Suppressor macrophage treated with lipopolysaccharide for 1 hour (primary cell): ENCODE results near the gene ENPP7.

ENCODE experiments used
- DNase-seq, 3 donors: peaks; one replicate each; pipeline ENCODE4 v3.0.0-alpha.2; 2020 to 2022

Gene ENPP7, protein sequence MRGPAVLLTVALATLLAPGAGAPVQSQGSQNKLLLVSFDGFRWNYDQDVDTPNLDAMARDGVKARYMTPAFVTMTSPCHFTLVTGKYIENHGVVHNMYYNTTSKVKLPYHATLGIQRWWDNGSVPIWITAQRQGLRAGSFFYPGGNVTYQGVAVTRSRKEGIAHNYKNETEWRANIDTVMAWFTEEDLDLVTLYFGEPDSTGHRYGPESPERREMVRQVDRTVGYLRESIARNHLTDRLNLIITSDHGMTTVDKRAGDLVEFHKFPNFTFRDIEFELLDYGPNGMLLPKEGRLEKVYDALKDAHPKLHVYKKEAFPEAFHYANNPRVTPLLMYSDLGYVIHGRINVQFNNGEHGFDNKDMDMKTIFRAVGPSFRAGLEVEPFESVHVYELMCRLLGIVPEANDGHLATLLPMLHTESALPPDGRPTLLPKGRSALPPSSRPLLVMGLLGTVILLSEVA

DNA sequence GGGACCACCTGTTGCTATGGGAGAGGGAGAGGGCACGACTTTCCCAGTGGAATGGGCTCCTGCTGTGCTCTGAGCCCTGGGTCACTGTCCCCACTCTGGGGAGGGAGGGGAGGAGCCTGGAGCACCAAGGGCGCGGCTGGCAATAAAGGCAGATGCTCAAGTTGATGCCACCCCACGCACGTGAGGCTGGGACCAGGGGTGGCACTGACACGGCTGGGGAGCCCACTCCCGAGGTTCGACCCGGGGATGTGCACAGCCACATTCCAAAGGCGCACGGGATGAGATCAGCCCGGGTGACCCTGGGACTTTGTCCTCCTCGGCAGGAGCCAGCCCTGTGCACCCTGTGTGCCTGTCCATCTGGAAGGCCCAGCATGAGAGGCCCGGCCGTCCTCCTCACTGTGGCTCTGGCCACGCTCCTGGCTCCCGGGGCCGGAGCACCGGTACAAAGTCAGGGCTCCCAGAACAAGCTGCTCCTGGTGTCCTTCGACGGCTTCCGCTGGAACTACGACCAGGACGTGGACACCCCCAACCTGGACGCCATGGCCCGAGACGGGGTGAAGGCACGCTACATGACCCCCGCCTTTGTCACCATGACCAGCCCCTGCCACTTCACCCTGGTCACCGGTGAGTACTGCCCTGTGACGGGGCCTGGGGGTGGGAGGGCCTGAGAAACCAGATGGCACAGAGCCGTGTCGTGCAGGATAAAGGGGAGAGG is at the start of gene ENPP7:
TSS of gene ENPP7 (plus strand) at position 175 of the 715 bp plus-strand sequence. CDS start at position 372, 197 bp downstream.
- DNase-seq: no peak

DNA sequence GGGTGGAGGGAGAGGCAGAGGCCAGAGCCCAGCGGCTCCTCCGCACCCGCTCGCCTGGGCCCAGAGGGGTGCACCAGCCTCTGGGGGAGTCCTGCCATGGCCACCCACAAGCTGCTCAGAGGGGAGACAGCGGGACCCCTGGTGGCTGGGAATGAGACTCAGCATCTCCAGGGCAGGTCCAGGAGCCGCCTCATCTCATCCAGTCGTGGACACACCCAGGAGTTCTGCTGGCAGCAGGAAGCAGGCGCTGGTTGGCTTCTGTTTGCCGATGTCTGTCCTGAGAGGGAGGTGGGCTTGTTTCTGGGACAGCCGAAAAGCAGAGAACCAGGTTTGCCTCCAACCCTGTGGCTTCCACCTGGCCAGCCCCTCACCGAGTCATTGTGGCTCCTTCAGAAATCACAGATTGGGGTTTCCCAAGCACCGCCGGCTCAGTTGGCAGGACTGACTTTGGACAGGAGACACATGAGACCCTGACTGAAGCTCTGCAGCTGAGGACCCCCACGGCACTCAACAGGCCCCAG is 49.6 kb upstream of the ENPP7 start:
- no peak for DNase-seq

DNA sequence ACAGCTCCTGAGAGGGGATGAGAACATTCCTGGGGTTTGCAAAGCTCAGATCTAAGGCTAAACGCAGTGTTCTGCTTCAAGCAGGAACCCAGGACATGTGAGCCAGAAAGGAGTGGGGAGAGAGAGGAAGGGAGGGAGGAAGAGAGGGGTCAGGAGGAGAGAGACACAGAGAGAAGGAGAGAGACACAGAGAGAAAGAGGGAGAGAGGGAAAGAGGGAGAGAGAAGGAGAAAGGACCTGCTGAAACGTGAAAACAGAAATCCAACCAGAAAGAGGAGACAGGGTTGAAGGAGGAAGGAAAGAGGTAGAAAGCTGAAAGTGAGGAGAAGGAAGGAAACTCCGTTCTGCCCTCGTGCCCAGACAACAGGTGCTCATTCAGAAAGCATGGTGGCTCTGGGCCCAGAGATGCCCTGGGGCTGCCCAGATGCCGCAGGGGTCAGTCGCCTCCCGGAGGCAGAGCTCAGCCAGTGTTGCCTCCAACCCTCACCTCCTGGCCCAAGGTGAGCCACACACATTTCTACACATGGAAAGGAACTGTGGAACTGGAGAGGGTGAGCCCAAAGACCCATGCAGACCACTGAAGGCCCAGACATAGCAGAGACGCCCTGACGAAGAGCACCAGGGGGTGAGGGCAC is 49.0 kb upstream of the ENPP7 start:
- DNase-seq: no peak

DNA sequence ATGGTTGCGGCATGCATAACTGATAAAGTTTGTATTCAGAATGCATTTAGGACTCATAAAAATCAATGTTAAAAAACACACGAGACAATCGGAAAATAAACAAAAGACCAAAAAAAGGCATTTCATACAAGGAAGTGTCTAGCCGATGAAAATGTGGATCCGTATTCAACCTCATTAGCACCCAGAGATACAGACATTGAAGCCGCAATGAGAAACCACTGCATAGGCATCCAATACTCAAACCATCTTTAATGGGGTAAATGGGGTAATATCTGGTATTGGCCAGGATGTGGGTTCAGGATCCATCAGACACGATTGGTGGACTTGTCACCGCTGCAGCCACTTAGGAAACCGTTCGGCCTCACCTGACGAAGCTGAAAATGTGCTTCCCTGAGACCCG is 47.4 kb upstream of the ENPP7 start:
- no peak for DNase-seq

DNA sequence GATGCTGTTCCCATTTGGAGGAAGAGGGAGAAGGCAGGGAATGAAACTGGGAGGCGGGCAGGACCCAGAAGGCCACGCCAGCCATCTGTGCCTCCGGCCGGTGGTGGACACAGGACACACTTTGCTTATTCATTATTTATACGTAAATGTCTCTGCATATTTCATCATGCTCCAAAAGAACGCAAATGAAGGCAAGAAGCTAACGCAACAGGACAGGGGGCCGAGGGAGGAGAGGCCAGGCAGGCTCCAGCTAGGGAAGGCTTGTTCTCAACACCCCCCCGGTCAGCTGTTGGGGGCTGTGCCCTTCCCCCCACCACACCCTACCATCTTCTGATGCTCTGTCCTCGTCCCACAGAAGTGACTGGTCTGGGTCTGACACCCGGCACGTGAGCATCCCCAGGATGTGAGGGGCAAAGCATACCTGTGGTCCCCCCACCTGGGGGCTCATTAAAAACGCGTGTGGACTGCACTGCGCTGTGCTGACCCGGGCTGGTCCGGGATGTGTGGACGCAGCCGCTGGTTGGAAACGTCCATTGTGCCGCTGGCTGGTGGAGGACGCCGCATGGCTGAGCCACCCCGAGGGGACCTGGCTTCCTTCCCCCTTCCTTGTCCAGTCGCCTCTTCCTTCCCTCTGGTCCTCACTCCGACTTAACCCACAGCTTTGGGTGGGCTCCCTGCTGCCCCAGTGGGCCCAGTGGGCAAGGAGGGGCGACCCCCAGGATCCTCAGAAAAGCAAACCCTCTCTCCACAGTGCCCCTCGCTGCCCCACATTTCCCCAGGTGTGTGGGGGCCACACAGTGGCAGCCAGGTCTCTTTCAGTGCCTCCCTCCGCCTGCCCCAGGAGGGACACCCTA is 46.4 kb upstream of the ENPP7 start:
- no peak for DNase-seq

DNA sequence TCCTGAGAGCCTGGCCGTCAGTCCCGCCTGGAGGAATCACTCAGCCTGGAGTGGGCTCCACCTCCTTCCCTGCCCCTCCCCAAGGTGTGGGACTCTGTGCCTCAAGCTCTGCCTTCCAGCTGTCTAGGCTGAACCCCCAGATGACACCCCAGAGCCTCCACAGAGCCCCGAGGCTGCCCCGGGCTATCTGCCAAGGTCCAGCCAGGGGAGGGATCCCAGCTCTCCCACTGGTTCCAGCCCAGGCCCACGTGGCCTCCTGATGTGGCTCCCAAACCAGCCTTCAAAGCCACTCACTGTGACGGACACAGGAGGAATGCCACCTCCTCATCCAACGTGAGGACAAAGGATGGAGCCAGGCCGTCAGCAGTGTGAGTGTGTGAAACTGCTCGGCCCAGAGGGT is 45.6 kb upstream of the ENPP7 start:
- DNase-seq: no peak

DNA sequence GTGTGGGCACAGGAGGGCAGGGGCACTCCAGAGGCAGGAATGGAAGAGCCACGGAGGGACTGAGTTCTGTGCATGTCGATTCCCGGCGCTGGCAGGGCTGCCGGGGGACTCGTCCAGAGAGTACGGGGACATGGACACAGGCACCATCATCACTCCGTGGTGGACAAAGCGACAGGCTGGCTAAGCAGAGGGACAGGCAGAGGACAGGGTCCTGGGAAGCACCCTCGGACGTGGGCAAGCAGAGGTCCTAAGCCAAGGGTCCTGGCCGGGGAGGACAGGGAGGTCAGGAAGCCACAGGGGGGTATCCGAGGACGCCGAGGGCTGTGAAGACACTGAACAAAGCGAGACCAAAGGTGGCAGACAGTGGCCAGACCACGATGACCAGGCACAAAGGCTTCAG is 44.3 kb upstream of the ENPP7 start:
- DNase-seq: no peak

DNA sequence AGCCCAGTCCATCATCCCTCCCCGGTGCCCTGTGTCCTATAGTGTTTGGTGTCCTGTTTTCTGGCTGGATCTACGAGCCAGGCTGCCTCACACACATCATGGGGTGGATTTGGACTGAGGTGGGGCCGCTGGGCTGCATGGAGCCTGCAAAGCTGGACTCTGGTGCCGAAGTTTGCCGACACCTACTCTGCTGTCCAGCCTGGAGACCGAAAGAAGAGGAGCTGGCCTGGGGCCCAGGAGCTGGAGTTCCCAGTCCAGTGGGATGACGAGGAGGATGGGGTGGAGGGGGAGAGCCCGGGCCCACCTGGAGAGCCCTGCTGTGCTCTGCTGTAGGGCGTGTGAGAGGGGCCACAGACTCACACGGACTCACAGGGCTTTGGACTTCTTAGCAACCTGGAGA is 40.3 kb upstream of the ENPP7 start:
- no peak for DNase-seq

DNA sequence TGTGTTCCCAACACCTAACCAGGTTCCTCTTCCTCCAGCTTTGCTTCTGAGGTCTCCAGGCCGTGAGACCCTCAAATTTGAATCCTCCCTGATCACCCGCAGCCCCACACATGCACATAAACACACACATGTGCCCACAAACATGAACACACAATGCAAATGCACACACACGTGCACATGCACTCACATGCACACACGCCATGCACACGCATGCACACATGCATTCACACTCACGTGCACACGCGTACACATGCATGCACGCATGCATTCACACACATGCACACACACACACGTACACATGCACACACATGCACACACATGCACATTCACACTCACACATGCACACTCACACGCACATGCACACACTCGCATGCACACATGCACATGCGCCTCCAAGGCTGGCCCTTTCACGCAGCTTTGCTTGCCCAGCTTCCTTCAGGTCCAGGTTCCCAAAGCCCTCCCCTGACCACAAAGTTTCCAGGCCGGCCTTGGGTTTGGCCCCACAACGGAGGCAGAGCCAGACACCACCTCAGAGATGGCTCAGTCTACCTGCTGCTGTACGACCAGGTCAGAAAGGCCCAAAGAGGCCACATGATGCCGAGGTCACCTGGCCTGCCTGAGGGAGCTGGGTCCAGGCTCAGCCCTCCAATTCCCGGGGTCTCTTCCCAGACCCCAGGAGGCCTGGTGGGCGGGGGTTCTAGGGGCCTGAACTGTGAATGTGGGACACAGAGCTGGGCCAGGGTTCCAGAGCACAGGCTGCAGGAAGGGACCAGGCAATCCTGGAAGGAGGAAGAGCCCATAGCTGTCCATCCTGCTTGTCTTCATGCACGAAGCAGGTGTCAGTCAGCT is 39.5 kb upstream of the ENPP7 start:
- DNase-seq: no peak

DNA sequence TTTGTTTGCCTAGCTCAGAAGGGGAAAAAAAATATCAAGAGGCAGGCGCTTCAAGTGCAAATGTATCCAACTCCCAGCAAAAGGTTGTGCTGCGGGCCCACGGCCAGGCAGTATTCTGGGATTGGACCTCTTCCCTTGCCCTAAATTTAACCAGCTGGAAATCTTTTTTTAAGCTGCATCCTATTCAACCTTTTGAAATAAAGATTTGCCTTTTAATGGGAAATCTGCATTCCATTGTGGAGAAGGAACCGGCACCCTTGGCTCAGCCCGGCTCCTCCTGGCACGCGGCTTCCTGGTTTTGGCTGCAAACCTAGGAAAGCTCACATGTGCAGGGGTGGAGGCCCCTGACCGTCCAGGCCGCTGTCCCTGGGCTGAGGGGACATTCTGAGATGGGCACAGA is 38.8 kb upstream of the ENPP7 start:
- no peak for DNase-seq

DNA sequence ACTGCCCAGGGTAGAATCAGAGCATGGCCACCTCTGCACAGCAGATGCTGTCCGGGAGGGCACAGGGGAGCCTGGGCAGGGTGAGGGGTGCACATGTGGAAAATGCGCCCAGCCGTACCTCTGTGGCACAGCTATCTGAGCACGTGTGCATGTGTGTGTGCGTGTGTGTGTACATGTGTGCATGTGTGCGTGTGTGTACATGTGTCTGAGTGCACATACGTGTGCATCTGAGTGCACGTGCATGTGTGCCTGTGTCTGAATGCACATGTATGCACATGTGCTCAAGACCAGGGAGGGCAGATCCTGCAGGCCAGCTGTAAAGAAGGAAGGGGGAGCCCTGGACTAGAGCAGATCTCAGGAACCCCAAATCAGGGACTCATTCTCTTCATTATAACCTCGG is 37.3 kb upstream of the ENPP7 start:
- DNase-seq: no peak

DNA sequence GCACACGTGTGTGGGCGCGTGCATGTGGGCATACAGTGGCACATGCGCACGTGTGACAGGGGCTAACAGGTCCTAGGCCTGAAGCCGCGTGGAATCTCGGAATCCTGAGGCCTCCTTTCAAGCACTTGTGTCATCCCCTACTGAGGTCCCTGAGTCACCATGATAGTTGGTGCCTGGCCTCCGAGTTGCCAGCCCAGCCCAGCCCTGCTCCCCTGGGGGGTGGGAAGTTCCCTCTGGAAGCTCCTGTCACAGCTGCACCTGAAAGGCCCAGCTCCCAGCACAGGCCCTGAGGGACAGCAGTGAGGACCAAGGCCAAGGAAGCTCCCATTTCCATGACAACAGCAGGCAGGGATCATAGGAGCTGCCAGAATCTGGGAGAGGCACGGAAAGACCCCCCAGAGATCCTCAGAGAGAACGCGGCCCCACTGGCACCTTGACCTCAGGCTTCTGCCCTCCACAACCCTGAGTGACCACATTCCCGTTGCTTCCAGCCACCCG is 35.4 kb upstream of the ENPP7 start:
- no peak for DNase-seq

DNA sequence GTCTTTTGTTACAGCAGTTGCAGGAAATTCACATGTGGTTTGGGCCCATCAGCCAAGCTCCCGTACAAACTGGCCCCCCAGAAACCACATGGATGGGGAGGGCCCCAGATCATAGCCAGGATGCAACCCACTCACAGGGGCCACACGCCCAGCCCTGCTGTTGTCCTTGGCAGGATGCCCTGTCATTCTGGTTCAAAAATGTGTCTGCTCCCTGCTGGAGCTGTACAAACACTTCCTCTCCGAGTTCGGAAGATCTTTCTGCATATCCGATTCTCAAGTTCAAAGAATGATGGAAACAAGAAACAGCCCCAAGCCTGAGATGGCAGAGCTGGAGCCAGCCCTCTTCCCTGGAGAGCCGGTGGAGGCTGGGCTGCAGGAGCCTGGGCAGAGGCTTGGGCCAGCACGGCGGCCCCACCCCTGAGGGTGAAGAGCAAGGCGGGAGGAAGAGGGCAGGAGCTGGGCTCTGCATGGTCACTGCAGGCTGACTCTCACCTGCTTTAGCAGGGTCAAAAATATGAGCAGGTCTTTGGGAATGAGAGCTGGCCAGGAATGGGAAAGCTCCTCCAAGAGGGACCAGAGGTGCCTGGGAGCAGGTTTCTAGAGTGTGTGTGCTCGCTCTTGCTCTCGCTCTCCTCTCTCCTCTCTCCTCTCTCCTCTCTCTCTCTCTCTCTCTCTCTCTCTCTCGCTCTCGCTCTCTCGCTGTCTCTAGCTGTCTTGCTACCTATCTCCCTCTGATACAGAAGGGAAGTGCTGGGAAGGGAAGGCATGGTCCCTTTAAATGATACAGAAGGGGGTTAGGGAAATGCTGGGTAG is 34.7 kb upstream of the ENPP7 start:
- no peak for DNase-seq

DNA sequence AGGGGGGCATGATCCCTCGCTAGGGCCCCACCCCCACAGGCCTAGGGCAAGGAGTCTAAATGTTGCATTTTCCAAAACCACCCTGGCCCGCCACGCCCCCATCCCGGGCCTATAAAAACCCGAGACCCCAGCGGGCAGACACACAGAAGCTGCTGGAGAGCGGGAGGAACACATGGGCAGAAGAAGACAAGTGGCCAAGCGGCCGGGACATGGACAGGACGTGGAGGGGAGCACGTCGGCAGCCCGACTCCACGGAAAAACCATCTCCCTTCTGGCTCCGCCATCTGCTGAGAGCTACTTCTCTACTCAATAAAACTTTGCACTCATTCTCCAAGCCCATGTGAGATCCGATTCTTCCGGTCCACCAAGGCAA is 34.1 kb upstream of the ENPP7 start:
- no peak for DNase-seq

DNA sequence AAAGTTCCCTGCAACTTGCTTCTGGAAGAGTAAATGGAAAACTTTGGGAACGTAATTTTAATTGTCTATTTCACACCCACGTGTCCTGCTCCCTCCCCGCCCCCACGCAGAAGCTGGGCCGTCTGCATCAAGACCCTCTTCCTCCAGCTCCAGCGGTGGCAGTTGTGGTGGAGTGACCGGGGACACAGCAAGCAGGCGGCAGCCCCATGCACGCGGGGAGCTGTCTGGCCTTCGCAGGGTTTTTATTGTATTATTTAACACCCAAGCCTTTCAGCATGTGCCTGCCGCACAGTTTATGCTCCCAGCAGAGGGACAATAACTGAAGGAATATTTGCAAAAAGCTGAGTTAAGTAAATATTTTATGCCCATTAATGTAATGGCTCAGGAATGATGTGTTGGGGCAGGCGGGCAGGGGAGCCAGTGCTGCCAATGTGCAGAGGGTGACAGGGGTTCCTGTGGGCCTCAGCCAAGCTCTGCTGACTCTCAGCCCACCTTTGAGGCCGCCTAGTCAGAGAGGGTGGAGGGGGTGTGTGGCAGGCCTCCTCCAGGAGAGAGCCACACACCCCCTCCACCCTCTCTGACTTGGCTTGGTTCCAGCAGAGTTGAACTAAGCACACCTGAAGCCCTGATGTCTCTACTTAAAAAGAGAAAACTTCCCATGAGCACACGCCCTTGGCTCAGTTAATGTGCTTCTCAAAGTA is 32.4 kb upstream of the ENPP7 start:
- no peak for DNase-seq

DNA sequence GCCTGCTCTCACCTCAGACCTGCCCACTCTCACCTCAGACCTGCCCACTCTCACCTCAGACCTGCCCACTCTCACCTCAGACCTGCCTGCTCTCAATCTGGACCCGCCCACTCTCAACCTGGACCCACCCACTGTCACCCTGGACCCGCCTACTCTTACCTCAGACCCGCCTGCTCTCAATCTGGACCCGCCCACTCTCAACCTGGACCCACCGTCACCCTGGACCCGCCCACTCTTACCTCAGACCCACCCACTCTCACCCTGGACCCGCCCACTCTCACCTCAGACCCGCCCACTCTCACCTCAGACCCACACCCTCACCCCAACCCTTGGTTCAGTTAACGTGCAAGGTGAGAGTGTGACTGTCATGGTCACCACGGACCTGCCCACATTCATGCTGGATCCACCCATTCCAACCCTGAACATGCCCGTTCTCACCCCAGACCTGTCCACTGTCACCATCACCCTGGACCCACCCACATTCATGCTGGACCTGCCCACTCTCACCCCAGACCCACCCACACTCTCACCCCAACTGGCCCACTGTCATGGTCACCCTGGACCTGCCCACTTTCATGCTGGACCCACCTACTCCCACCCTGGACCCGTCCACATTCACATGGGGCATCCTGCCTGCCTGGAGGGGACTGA is 31.2 kb upstream of the ENPP7 start:
- DNase-seq: no peak

DNA sequence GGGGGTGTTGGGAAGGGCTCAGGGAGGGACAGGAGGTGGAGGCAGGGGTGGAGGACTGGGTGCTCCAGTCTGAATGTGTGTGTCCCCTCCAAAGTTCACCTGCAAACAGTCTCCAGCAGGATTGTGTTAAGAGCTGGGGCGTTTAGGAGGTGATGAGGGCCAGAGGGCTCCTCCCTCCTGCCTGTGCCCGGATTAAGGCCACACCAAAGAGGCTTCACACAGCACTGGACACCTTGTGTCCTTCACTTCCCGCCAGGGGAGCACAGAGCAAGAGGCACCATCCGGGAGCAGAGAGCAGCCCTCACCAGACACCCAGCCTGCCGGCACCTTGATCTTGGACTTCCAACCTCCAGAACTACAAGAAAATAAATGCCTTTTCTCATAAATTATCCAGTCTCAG is 30.2 kb upstream of the ENPP7 start:
- no peak for DNase-seq

DNA sequence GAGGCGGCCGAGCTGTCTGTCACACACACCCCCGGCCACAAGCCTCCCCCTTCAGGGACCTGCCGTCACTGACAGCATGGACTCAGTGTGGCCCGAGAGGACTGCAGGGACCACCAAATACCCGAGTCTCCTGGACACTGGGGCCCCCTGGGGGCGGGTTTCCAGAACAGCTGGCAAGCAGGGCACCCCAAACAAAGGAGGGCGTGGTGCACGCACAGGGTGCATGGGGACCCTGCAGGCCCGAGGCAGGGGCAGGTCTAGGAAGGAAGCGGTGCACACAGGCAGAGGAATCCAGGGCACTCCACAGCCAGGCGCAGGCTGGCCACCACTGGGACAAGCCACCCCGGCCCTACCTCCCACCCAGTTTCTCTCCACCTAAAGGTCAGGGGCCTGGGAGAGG is 28.7 kb upstream of the ENPP7 start:
- DNase-seq: no peak

DNA sequence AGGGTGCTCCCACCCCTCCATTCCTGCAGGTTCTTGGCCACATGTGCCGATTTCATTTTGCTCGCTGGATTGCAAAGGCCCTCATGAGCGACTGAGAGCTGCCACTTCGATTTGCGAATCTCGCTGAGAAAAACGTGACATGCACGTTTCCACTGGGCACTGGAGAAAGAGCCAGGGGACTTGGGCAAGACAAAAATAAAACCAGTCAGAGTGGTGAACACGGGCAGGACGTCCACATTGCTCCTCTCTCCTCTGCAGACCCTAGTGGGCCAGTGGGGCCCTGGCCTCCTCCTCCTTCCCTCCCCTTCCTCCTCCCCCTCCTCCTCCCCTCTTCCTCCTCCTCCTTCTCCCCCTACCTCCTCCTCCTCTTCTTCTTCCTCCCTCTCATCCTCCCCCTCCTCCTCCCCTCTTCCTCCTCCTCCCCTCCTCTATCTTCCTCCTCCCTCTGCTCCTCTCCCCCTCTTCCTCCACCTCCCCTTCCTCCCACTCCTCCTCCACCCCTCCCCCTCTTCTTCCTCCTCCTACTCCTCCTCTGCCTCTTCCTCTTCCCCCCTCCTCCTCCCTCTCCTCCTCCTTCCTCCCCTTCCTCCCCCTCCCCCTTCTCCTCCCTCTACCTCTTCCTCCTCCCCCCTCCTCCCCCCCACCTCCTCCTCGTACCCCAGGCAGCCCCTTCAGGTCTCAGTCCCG is 28.1 kb upstream of the ENPP7 start:
- no peak for DNase-seq
